Measurements from ENCODE around the gene PRDM16. TPM values are rescaled to one million over a fixed set of nuclear protein-coding genes. Genes with fewer than 3 reads are reported as not detected.

The PRDM16 gene
- total RNA-seq, 1 experiment from 2014 or later = 1.4 TPM

DNA sequence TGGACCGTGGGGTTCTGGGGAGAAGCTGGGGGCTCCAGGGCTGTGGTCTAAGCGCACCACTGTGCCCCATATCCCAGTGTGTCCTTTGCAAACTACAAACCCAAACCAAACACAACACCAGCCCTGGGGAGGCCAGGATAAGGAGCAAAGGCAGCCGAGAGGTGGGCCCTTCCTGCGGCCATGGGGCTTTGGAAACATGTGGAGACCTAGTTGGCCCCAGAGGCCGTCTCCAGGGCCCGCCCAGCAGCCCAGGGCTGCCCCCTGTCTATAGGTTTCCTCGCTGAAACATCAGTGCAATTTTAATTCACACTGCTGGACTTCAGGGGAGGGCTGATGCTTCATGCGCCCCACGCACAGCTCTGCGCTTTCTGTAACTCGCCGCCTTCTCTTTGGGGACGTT lies 61.3 kb downstream of the PRDM16 start:
- DNase-seq = no peak
- Histone ChIP-seq H3K36me3 (no peaks in the 10 kb centered on the region), H3K9me3 (replicated peaks) (no peaks in the 10 kb centered on the region), H3K27me3 (peaks cover 27% of the 10 kb centered on the region), H3K4me1 (peaks cover 3% of the 10 kb centered on the region; the same call in 1 of the 2 replicates), H3K4me3 (no peak overlapping the region), H3K27ac (no peak overlapping the region)

DNA sequence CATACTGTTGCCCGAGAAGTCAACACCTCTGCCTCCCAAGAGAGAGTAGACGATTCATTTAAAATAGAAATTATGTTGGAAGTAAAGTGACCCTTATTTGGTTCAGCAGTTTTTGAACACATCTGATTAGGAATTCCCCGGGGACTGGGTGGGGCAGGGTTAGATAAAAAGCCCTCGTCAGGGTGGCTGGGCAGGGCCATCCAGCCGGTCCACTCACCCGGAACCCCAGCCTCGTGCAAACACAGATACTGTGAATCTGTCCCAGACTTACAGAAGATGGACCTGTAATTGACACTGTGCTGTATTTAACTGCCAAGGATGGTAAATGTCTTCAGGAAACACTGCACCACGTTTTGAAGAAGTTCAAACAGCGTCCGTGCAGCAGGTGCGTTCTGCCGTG lies 63.7 kb downstream of the PRDM16 start:
- Histone ChIP-seq H3K27ac (no peak overlapping the region), H3K27me3 (peaks cover 40% of the 10 kb centered on the region), H3K36me3 (no peaks in the 10 kb centered on the region), H3K9me3 (replicated peaks) (no peaks in the 10 kb centered on the region), H3K4me1 (peaks cover 3% of the 10 kb centered on the region; the same call in 1 of the 2 replicates), H3K4me3 (no peak overlapping the region)
- DNase-seq = no peak

DNA sequence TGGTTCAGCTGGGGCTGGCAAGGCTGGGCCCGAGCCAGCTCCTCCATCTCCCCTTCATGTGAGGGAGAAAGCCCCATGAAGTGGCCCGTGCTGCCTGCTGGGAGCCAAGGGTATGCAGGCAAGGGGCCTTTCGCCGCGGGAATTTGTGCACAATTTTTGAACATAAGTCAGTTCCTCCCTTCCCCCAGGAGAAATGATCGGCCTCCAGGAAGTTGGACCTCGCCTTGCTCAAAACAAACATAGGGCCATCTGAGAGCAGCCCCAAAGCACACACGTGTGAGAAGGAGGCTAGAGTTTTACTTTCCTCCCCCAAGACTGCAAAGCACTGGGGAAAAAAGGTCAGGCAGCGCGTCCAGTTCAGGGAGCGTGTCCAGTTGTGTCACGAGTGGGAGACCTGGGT lies 64.7 kb downstream of the PRDM16 start:
- Histone ChIP-seq H3K4me3 (no peak overlapping the region), H3K9me3 (replicated peaks) (no peaks in the 10 kb centered on the region), H3K36me3 (no peaks in the 10 kb centered on the region), H3K27ac (no peak overlapping the region; the same call in 1 of the 2 replicates), H3K27me3 (peaks cover 40% of the 10 kb centered on the region), H3K4me1 (peaks cover 3% of the 10 kb centered on the region; the same call in 1 of the 2 replicates)
- no peak for DNase-seq

DNA sequence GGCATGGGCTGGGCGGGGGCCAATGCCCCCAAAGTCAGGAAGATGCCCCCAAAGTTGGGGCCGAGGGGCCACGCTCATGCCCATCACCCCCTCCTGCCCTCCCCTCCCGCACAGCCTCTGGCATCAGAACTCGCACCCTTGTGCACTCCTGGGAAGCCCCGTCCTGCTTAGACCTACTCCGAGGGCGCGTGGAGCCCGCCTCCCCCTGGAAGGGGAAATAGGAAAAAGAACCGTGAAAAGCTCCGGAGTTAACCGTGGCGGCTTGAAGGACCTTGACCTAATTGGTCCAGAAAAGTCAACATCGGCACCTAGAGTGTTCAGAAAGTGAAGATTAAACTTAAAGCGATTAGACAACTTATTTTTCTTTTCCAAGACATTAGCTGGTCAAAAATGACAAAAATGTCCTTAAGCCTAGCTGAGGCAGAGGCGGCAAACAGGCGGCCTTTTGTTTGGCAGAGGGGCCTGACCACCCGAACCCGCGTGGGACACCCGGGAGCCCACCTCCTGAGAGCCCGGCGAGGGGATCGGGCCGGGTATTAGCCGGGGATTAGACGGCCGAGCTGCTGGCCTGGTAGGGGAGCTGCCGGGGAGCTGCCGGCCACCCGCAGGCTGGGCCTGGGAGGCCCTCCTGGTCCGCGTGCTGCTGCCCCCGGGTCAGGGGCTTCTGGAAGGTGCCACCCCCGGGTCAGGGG lies 65.5 kb downstream of the PRDM16 start:
- H3K27ac ChIP-seq = peak overlapping the region; percentile 14; the same call in 1 of the 2 replicates
- H3K27me3 ChIP-seq = peaks cover 40% of the 10 kb centered on the region
- no peaks in the 10 kb centered on the region for H3K9me3 ChIP-seq (replicated peaks)
- no peaks in the 10 kb centered on the region for H3K36me3 ChIP-seq
- peaks cover 3% of the 10 kb centered on the region; the same call in 1 of the 2 replicates for H3K4me1 ChIP-seq
- H3K4me3 ChIP-seq = no peak overlapping the region
- DNase-seq = peak; percentile 36

DNA sequence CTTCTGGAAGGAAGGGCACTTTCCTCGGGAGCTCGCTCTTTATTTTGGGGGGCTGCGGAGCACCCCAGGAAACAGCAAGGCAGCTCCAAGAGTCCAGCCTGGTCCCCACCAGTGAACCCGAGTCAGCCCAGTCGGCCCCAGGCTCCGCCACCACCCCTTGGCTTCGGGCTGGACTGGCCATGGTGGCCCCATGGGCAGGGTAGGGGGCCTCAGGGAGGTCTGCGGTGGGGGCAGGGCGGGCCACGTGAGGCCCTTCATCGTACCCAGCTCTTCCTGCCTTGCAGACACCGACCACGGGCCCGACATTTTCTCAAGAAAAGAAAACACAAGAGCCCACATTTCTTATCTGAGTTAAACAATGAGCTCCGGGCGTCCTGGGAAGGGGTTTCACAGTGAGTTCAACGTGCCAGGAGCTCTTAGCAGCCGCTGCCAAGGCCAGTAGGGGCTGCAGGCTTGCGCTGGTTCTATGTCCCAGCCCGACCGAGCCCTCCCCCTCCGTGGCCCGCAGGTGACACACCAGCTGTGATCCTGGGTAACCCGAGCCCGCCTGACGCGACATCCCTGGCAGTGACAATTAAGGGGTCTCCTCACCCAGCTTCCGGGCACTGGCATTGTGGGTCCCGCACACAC lies 66.2 kb downstream of the PRDM16 start:
- no peaks in the 10 kb centered on the region for H3K36me3 ChIP-seq
- H3K4me1 ChIP-seq = peaks cover 3% of the 10 kb centered on the region; the same call in 1 of the 2 replicates
- no peak overlapping the region; the same call in 1 of the 2 replicates for H3K27ac ChIP-seq
- H3K4me3 ChIP-seq = no peak overlapping the region
- H3K27me3 ChIP-seq = peaks cover 40% of the 10 kb centered on the region
- no peaks in the 10 kb centered on the region for H3K9me3 ChIP-seq (replicated peaks)
- peak in 1 of 2 experiments; percentile 19 for DNase-seq

DNA sequence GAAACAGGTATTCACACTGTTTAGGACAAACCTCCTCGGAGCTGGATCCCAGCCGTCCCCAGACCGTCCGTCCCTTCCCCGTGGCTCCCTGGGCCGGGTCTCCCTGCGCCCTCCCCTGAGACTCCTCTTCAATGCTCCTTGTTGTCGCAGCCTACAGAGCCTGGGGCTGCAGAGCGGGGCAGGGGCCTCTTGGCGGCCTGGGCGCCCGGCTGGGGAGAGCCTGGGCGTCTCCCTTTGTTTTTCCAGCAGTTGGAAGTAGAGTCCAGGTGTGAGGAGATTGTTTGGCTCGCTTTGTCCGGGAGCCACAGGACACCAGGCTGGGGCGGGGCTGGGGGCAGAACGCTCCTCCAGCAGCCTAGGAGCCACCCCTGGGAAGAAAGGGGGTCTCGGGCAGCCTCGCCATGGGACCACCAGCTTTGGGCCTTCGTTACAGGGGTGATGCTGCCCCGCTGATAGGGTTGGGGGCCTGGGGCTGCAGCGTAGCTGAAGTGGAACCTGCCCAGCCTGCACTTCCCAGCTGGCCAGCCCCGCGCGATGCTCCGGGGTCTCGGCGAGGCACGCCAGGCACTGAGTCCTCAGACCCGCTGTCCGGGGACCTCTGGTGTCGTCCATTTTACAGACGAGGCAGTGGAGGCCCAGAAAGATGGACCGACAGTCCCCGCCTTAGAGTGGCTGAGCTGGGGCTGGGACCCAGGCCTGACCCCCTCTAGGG lies 66.9 kb downstream of the PRDM16 start:
- H3K9me3 ChIP-seq (replicated peaks) = no peaks in the 10 kb centered on the region
- peaks cover 40% of the 10 kb centered on the region for H3K27me3 ChIP-seq
- no peaks in the 10 kb centered on the region for H3K36me3 ChIP-seq
- DNase-seq = peak in 1 of 2 experiments; percentile 39
- H3K4me3 ChIP-seq = no peak overlapping the region
- H3K27ac ChIP-seq = no peak overlapping the region
- peaks cover 3% of the 10 kb centered on the region; the same call in 1 of the 2 replicates for H3K4me1 ChIP-seq

DNA sequence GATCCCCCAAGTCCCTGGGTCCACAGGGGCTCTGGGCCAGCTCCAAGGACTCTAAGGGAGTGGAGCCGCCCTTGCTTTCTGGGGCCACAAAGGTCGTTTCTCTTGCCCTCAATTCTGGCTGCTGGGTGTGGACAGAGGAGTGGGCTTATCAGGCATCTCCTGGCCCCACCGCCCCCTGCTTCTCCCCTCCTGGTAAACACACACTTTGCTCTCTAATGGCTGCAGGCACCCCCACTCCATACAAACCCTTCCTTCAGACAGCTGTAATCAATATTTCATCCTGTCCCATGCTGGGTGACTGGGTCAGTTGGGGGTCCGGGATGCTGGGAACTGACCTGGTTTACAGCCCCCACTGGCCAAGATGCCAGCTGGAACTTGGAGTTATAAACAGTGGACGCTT lies 67.5 kb downstream of the PRDM16 start:
- Histone ChIP-seq H3K27me3 (peaks cover 40% of the 10 kb centered on the region), H3K36me3 (no peaks in the 10 kb centered on the region), H3K4me3 (no peak overlapping the region), H3K9me3 (replicated peaks) (no peaks in the 10 kb centered on the region), H3K27ac (no peak overlapping the region), H3K4me1 (peaks cover 3% of the 10 kb centered on the region; the same call in 1 of the 2 replicates)
- no peak for DNase-seq

DNA sequence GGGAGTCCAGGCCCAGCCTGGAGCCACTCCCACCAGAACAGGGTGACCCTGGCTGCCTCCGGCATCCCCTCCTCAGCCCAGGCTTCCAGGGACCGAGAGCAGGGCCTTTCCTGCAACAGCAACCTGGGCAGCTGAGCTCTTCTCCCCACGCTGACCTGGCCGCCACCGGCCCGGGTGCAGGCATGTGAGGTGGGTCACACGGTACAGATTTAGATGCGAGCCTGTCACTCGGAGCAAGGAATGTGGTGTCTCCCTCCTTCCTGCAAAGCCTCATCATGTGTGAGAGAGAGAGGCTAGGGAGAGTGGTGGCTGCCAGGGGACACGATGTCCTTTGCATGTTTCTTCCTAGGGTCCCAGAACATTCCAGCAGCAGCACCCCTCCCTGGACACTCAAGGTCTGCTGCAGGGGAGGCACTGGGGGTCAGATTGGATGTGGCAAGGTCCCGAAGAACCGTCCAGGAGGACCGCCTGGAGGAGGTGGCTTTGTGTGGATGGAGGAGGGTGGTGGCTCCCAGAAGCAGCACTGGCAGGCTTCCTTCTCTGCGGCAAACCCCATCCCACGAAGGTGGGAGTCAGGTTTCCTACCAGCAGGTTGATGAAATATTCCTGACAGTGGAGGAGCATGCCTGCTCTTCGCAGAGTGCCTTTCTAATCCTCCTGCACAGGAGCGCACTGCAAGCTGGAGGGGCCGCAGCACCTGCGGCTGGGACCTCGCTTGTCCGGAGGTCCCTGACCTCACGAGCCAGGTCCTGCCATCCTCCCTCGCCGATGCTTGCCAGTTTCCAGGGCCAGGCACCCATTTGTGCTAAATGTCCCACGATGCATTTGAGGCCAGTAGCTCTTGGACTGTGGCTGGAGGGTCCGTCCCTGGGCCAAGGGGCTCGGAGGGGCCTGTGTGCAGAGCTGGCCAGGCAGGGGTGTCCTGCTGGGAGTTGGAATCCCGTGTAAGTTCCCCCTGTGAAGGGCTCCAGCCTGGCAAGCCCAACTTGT lies 68.4 kb downstream of the PRDM16 start:
- Histone ChIP-seq H3K27ac (no peak overlapping the region), H3K4me3 (no peak overlapping the region), H3K36me3 (no peaks in the 10 kb centered on the region), H3K4me1 (peaks cover 3% of the 10 kb centered on the region; the same call in 1 of the 2 replicates), H3K27me3 (peaks cover 35% of the 10 kb centered on the region), H3K9me3 (replicated peaks) (no peaks in the 10 kb centered on the region)
- DNase-seq = no peak

DNA sequence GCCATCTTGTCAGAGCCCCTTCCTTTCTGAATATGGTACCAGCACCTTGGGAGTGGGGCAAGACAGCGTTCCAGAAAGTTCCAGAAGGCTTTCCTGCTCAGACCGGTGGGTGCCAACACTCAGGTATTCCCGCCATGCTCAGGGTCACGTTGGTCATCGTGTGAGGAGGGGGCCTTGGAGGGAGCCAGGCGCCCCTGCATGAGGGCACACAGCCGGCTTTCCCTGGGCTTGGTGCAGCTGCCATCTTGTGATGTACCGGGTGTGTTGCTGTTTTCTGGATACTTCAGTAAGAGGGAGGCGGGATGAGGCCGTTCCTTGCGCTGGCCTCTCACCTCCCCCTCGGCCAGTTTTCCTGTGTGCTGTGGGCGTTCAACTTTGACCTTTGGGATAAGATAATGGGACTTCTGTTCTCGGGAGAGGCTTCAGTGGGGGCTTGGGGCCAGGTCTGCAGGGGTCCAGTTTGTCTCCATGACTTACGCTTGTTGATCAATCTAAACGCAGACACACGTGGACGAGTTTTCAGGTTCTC lies 69.7 kb downstream of the PRDM16 start:
- H3K4me1 ChIP-seq = peaks cover 3% of the 10 kb centered on the region; the same call in 1 of the 2 replicates
- no peak overlapping the region for H3K27ac ChIP-seq
- peaks cover 29% of the 10 kb centered on the region for H3K27me3 ChIP-seq
- DNase-seq = no peak
- no peak overlapping the region for H3K4me3 ChIP-seq
- H3K9me3 ChIP-seq (replicated peaks) = no peaks in the 10 kb centered on the region
- no peaks in the 10 kb centered on the region for H3K36me3 ChIP-seq

DNA sequence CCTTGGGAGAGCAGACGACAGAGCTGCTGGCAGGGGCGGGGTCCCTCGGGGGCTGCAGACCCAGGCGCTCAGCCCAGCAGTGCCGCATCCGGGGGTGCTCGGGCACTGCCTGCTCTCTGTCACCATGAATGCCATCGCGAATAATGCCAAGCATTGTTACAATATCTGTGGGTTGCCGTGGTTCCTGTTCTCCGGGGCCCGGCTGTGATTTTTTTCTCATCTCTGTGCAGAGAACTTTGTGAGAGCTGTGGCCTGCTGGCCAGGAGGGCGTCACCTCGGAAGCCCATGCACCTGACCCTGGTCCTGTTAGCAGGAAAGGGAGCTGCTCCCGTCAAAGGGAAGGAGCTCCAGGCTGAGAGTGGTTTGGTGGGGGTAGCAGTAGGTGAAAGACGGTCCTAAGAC lies 70.4 kb downstream of the PRDM16 start:
- peaks cover 22% of the 10 kb centered on the region for H3K27me3 ChIP-seq

DNA sequence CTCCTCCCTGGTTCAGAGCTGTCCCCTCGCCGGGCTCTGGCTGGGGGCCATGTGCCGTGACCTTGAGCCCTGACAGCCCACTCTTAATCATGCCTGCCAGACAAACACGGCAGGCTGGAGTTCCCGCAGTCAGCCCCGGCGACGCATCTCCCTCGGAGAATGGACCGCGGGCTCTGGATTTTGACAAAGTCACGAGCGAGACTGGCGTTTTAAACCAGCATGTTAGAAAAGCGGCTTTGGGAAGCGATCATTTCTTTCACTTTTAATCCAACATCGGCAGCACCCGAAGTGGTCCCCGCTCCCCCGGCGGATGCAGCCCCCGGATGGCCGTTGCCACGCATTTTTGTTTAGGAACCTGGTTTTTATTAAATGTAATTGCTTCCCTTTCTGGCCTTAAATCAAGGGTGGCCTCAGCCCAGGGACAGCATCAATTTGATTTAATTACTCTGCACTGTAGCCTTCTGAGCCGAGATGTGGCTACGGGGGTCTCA lies 70.9 kb downstream of the PRDM16 start:
- Histone ChIP-seq H3K27me3 (peaks cover 17% of the 10 kb centered on the region), H3K27ac (no peak overlapping the region), H3K9me3 (replicated peaks) (no peaks in the 10 kb centered on the region), H3K36me3 (no peaks in the 10 kb centered on the region), H3K4me3 (no peak overlapping the region), H3K4me1 (no peaks in the 10 kb centered on the region)
- DNase-seq = no peak

More for the DNA sequence above, 70.4 kb downstream of the PRDM16 start:
- no peak overlapping the region for H3K27ac ChIP-seq
- no peaks in the 10 kb centered on the region for H3K9me3 ChIP-seq (replicated peaks)
- H3K36me3 ChIP-seq = no peaks in the 10 kb centered on the region
- H3K4me1 ChIP-seq = peaks cover 2% of the 10 kb centered on the region; the same call in 1 of the 2 replicates
- DNase-seq = no peak
- H3K4me3 ChIP-seq = no peak overlapping the region

DNA sequence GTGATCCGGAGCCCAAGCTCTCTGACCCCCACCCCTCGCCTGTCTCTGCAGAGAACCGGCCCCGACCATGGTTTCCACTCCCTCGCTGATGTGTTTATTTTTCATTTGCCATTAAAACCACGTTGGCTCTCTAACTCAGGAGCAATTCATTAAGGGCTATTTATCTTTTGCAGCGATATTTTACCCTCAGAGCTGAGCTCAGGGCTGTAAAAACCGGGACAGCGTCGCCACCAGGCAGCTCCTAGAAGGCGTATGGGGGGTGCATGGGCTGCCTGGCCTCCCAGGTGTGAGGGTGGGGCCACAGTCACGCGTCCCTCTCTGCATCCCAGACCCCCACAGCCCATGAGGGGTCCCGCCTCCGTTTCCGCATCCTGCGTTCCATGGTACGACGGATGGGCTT lies 71.4 kb downstream of the PRDM16 start:
- DNase-seq = no peak
- Histone ChIP-seq H3K27me3 (peaks cover 12% of the 10 kb centered on the region), H3K36me3 (no peaks in the 10 kb centered on the region), H3K9me3 (replicated peaks) (no peaks in the 10 kb centered on the region), H3K4me3 (no peak overlapping the region), H3K4me1 (no peaks in the 10 kb centered on the region), H3K27ac (no peak overlapping the region)

DNA sequence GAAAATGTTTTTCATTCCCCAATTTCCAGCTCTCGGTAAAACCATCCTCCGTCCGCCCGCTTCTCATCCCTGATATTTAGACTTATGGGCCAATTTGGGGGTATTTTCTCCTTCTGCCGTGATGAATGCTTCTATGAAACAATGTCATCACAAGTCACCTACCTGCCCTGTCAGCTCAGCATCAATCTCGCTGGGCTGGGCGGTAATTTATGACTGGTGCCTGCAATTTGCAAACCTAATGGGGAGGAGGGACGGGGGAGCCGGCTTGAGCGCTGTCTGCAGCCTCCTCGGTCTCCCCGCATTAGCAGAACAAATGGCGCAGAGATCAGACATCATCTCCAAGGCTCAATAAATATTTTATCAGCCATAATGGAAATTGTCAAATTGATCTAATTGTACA lies 72.1 kb downstream of the PRDM16 start:
- Histone ChIP-seq H3K36me3 (no peaks in the 10 kb centered on the region), H3K27ac (no peak overlapping the region), H3K4me1 (no peaks in the 10 kb centered on the region), H3K27me3 (peaks cover 6% of the 10 kb centered on the region; the same call in 1 of the 2 replicates), H3K9me3 (replicated peaks) (no peaks in the 10 kb centered on the region), H3K4me3 (no peak overlapping the region)
- no peak for DNase-seq

DNA sequence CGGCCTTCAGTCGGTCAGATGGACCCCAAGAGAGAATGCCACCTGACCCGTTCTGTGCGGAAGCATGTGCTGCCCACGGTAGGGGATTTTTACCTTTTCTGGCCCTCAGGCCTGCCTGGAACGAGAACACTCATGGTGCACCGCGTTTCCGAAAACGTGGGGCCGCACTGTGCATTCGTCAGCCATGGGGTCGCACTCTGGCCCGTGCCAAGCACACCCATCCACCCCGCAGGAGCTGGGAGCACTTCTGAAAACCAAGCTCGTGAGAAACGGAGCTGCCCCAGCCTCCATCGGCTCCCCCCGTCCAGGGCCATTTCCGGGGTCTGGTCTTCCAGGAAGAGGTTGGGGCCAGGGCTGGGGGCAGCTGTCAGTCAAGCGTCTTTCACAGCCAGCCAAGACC lies 72.8 kb downstream of the PRDM16 start:
- H3K27ac ChIP-seq = no peak overlapping the region
- no peaks in the 10 kb centered on the region for H3K36me3 ChIP-seq
- no peak overlapping the region for H3K4me3 ChIP-seq
- H3K27me3 ChIP-seq = no peaks in the 10 kb centered on the region; the same call in 1 of the 2 replicates
- no peak for DNase-seq
- no peaks in the 10 kb centered on the region for H3K9me3 ChIP-seq (replicated peaks)
- H3K4me1 ChIP-seq = no peaks in the 10 kb centered on the region
